IPS DF 4.7 (cell line): Measurements from ENCODE around the gene PPP2R1B.
"Not testable (repeated sequence)": the region's sequence is repeated elsewhere in the genome, so short reads cannot be mapped to it uniquely, and the experiment has no call there.

Experiments used
- DNase-seq: peaks from one replicate; pipeline ENCODE4 v3.0.0-alpha.2; 2013; ENCODE audit warnings: low spot score; ENCODE audit errors: extremely low read depth

Gene PPP2R1B

GRCh38 chr11:111727431-111727830 lies 38.8 kb downstream of the PPP2R1B start:
- DNase-seq = no peak

DNA sequence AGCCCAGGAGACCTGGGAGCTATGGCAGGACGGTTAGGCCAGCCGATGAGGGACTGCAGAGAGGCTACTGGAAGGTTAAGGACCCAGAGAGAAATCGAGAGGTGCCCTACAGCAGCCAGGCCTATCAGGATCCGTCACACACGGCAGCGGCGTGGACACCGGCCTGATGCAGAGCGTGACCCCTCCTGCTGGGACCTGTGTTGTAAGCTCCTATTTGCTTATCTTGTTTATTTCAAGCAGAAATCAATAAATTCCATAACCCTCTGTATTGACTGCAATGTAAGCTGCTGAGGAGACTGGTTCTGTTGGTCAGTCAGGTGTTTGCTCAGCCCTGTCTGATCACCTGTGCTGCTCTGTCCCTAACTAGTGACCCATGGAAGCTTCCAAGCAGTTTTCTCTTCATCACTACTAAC lies 39.9 kb downstream of the PPP2R1B start:
- no peak for DNase-seq

GRCh38 chr11:111725621-111726020 lies 40.6 kb downstream of the PPP2R1B start:
- DNase-seq = no peak

GRCh38 chr11:111724615-111725129 lies 41.5 kb downstream of the PPP2R1B start:
- no peak for DNase-seq

- no peak for DNase-seq
These were observed 42.6 kb downstream of the PPP2R1B start for GRCh38 chr11:111723595-111723994.

DNA sequence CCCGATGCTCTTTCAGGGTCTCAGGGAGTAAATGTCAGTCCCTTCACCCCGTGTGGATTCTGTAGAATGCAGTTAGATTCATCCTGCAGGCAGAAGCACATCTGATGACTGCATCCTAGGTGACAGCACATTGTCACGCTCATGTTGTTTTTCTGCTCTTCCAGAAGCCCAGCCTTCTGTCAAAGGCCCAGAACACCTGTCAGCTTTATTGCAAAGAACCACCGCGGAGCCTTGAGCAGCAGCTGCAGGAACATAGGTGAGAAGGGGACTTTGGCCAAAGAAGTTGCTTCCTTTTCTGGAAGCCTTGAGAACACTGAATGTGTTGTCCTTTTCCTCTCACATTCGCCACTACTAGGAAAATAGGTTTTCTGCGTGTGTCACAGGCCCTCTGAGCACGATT lies 43.7 kb downstream of the PPP2R1B start:
- no peak for DNase-seq

DNA sequence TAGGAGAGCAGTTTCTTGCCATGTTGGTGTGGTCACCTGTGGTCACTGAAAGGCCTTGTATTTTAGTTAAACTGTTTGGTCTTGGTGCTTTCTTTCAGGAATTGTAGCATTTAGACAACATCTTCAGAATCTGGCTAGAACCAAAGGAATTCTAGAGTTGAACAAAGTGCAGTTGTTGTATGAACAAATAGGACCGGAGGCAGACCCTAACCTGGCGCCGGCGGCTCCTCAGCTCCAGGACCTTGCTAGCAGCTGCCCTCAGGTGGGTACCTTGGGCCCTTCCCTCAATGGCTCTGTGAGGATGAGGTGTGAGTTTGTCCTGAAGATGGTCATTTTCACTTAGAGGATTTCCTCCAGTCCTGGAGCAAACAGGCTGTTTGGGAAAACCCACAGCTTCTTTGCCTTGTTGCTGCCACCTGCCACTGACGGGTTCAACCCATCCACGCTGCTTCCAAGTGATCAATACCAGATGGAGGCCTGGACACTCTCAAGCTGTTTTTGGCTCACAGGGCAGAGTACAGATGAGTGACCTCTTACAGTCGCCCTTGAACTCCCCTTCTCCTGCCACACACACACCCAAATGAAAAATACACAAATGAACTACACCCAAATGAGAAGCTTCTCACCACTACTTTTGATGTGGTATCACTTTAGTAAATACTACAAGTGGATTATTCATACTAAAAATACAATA lies 45.2 kb downstream of the PPP2R1B start:
- no peak for DNase-seq

DNA sequence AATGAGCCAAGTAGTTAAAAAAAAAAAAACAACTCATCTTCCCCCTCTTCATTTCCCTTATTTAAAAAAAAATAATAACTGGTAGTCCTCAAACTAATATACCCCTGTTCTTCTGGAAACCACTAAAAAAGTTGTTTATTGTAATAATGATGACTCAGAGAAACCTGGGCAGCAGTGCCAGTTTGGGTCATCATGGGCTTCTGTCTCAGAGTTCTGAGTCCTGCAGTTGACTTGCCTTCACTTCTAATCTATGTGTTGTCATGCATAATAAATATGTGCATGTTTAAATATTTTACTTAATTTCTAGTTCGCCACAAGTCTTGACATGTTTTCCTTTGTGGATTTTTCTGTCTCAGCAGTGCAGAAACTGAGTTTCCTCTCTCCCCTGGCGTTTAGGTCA lies 46.8 kb downstream of the PPP2R1B start:
- DNase-seq = no peak

- DNase-seq = no peak
These were observed 47.3 kb downstream of the PPP2R1B start for GRCh38 chr11:111718859-111719258.

DNA sequence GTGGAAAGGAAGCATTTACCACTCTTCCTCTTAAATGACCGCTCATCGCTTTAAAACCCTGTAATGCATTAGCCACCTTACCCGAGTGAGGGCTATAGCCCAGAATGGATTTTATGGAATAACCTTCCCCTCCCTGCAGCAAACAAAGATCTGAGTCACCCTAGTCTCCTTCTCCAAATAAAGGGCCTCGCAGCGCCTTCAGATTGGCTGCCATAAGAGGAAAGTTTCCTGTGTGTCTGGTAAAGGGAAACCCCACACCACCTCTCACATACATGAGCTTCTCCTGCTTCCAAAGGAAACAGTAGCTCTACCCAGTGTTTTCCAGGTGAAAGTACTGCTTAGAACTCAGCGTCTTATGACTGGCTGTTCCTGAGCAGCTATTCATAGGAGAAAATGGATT lies 47.8 kb downstream of the PPP2R1B start:
- DNase-seq = no peak

GRCh38 chr11:111717660-111718059 lies 48.5 kb downstream of the PPP2R1B start:
- DNase-seq = not testable (repeated sequence)

DNA sequence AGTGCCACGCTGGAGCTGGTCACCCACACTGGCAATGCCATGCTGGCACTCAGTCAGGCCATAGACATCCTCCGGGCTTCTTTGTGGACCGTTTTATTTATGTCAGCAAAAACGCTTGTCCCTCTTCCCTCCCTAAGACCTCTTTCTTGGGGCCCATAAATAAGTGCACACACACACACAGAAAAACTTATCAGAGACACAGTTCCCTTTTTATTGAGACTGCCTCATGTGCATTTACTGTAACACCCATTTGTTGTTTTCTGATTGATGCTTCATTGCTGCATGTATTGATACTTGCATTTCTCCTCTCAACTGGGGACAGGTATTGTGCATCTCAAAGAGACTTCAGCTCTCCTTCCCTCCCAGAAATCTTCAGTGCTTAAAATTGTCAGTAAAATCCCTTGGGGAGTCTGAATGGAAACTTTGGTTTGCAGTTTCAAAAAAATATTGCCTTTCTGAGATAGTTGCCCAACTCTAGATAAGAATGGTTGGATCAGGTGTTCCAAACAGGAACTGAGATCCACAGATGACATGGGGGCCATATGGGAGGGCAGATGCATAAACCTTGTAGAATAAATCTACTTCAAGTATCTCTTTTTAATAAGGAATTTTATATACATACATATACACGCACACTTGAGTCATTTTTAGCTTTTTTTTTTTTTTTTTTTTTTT lies 50.9 kb downstream of the PPP2R1B start:
- no peak for DNase-seq

GRCh38 chr11:111714522-111714921 lies 51.7 kb downstream of the PPP2R1B start:
- no peak for DNase-seq

DNA sequence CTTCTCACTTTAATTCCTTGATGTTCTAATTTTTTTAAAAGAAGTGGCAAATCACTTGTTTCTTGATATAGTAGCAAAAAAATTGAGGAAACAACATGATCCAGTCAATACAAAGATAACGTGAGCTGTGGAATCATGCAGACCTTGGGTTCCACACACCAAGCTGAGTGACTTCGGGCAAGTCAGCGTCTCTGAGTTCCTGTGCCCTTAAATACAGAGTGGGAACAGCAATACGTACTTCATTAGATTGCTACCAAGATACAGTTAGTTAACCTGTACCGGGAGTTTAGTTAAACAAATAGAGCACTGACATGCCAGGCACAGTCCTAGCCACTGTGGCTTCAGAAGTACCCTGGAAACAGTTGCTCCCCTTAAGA lies 58.5 kb downstream of the PPP2R1B start:
- no peak for DNase-seq

- DNase-seq = no peak
These were observed 59.0 kb downstream of the PPP2R1B start for GRCh38 chr11:111707039-111707690.

- no peak for DNase-seq
These were observed 62.6 kb downstream of the PPP2R1B start for GRCh38 chr11:111703576-111703975.

DNA sequence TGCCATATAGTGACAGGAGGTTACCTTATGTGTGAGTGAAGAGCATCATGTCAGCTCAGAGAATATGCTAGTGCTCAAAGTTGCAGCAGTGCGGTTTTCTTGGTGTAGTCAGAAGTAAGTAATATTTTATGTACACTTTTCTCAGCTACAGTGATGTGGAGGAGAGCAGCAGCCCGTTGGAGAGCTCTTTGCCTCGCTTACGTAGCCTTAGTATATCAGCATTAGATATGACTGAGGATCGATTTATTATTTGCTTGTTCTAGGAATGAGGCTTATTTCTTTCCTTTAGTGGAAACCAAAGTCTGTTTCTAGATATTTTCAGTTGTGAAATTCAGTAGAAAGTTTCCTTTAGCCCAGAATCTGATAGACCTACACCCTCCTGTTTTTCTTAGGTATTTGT lies 63.6 kb downstream of the PPP2R1B start:
- DNase-seq = no peak

GRCh38 chr11:111700162-111700561 lies 66.0 kb downstream of the PPP2R1B start:
- DNase-seq = no peak

DNA sequence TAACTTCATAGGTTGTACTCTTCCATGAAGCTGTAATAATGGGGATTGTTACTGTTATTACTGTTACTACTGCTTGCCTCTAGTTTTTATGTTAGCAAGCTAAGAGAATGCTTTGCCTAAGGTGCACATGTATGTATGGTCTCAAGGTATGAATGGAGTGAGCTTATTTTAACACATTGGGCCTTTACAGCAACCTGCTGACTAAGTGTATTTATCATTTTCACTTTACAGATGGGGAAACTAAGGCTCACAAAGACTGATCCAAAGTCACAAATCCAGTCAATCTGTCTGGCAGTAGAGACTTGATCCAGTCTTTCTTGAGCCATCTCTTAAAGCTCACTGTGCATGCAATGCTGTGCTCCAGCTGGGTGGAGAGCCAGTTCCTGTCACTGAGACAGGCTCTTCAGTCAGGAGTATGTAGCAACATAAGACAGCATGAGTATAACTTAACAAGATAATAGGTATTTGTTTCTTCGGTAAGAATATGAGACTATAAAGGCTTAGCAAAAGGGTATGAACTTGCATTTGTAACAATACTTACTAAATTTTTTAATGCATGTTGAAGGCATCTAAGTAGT lies 66.5 kb downstream of the PPP2R1B start:
- no peak for DNase-seq

- no peak for DNase-seq
These were observed 67.2 kb downstream of the PPP2R1B start for GRCh38 chr11:111698852-111699559.

- no peak for DNase-seq
These were observed 68.2 kb downstream of the PPP2R1B start for GRCh38 chr11:111697933-111698371.
